A172 (cell line): ENCODE results near the gene THOC3. TPM values are rescaled to one million over a fixed set of nuclear protein-coding genes. Genes with fewer than 3 reads are reported as not detected.
"Not testable (repeated sequence)": the region's sequence is repeated elsewhere in the genome, so short reads cannot be mapped to it uniquely, and the experiment has no call there.

Experiments used
- DNase-seq: peaks from one replicate; pipeline ENCODE4 v3.0.0-alpha.2; 2015; ENCODE audit warnings: low spot score
- total RNA-seq: library from RNA; depleted of rRNA; stranded (reverse); fragments of >200 nt; shearing (Covaris generic); gene quantifications from 2 replicates; pipeline ENCODE4 v1.2.3, GENCODE V29; 2014; rRNA removed

The THOC3 gene
- total RNA-seq, 1 experiment from 2014 or later = 111 TPM

GRCh38 chr5:175940632-175941031, 27.5 kb downstream of the THOC3 start:
- DNase-seq = not testable (repeated sequence)

GRCh38 chr5:175938489-175938888, 29.6 kb downstream of the THOC3 start:
- not testable (repeated sequence) for DNase-seq

DNA sequence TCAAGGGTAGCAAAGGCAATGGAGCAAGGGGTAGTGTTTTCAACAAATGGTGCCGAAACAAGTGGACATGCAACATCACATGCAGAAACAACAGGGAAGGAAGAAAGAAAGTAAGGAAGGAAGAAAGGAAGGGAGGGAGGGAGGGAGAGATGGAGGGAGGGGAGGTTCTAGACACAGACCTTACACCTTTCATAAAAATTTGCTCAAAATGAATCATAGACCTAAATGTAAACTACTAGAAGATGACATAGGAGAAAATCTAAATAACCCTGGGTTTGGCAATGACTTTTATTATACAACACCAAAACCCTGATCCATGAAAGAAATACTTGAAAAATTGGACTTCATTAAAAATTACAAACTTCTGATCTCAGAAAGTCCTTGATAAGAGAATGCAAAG, 39.4 kb downstream of the THOC3 start:
- DNase-seq = not testable (repeated sequence)

- not testable (repeated sequence) for DNase-seq
Measured at GRCh38 chr5:175925106-175925505, 43.0 kb downstream of the THOC3 start.

- peak; percentile 94 for DNase-seq
Measured at GRCh38 chr5:175922192-175922885, 45.8 kb downstream of the THOC3 start.

- DNase-seq = no peak
Measured at GRCh38 chr5:175921061-175921730, 46.9 kb downstream of the THOC3 start.

- peak; percentile 53 for DNase-seq
Measured at GRCh38 chr5:175920231-175920811, 47.8 kb downstream of the THOC3 start.

DNA sequence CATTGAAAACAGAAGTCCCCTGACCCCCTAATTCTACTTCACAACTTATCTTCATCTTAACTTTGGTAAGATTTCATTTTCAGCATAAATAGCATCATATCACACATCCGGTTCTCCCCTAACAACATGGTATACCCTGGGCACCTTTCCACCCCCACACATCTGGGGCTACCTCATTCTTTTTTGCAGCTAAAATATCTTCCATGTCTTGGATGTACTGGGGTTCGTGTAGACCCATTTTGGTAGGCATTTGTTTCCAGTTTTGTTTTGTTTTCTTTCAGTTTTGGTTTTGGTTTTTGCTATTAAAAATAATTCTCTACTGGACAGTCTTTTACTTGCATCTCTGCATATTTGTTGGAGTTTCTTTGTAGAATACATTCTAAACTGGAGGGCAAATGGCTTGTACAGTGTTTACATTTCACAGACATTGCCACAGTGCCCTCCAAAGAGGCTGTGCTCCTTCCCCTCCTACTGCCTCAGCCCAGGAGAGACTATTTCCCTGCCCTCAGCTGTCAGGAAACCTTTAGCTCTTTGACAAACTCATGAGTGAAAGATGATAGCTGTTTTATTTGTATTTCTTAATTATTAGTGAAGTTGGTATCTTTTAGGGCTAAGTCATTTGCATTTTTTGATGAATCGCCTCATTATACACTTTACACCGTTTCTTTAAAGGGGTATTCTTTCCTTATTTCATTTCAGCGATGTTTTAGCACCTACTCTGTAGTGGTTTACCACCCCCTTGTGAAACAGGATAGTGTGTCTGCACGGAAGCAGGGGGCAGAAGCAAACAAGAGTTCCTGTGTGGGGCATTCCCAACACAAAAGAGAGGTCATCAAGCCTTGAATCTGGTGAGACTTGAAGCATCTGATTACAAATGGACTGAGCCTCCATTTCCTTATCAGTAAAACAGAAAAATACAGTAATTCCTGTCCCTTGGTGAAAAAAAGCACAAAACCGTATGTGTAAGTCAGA, 52.8 kb downstream of the THOC3 start:
- DNase-seq = not testable (repeated sequence)

GRCh38 chr5:175913835-175914672, 54.1 kb downstream of the THOC3 start:
- not testable (repeated sequence) for DNase-seq

DNA sequence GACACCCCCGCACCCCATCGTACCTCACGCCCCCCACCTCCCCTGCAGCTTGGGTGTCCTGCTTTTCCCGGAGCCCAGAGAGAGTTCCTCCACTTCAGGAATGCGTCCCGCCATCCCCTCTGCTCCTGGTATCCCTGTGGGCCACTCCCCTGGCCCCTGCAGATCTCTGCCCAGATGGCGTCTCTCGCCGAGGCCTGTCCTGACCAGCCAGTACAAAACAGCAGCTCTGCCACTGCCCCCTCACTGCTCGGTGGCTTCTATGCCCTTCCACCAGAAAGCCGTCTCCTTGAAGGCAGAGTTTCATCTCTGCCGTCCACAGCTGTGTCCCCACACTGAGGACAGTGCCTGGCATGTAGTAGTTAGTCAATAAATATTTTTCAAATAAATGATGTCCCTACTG, 58.0 kb downstream of the THOC3 start:
- not testable (repeated sequence) for DNase-seq

Other genes with a start within 250 kb of the THOC3 start
- not detected in 2 replicates for gene CPLX2, start 96.7 kb downstream of the THOC3 start, total RNA-seq